ENCODE measurements around the gene RBM4. TPM values are rescaled to one million over a fixed set of nuclear protein-coding genes. Genes with fewer than 3 reads are reported as not detected.
"Not testable (repeated sequence)": the region's sequence is repeated elsewhere in the genome, so short reads cannot be mapped to it uniquely, and the experiment has no call there.

The RBM4 gene
- total RNA-seq, 2 donors from 2014 or later = 61.2 to 84.0 TPM

GRCh38 chr11:66600631-66601233 lies 37.8 kb upstream of the RBM4 start:
- DNase-seq (ENCODE audit: low spot score) (no peak), ATAC-seq (ENCODE audit: insufficient number of reproducible peaks, low FRiP score, low read depth) (no peak)
- Histone ChIP-seq H3K27ac (peak overlapping the region; percentile 43 to 70), H3K9me3 (no peaks in the 10 kb centered on the region), H3K27me3 (replicated peaks; ENCODE audit: insufficient read depth) (no peaks in the 10 kb centered on the region), H3K4me3 (no peak overlapping the region), H3K4me1 (ENCODE audit: control insufficient read depth in 1 of 2, low read depth in 2 of 2) (peaks cover 25 to 40% of the 10 kb centered on the region in 2 donors), H3K36me3 (peaks cover 12% of the 10 kb centered on the region)
- no peak for TF ChIP-seq CTCF (IDR thresholded peaks at IDR 0.05)

- Histone ChIP-seq H3K4me3 (no peak overlapping the region), H3K36me3 (peaks cover 15% of the 10 kb centered on the region), H3K9me3 (no peaks in the 10 kb centered on the region), H3K4me1 (ENCODE audit: control insufficient read depth in 1 of 2, low read depth in 2 of 2) (peaks cover 31 to 56% of the 10 kb centered on the region in 2 donors), H3K27me3 (replicated peaks; ENCODE audit: insufficient read depth) (no peaks in the 10 kb centered on the region), H3K27ac (peak overlapping the region; percentile 43 to 70)
- TF ChIP-seq CTCF (IDR thresholded peaks at IDR 0.05) = no peak
- DNase-seq (ENCODE audit: low spot score) = no peak
- ATAC-seq (ENCODE audit: insufficient number of reproducible peaks, low FRiP score, low read depth) = no peak
Measured at GRCh38 chr11:66603072-66603471, 35.4 kb upstream of the RBM4 start.

- no peak overlapping the region for H3K27ac ChIP-seq
- H3K27me3 ChIP-seq (replicated peaks; ENCODE audit: insufficient read depth) = no peaks in the 10 kb centered on the region
- ATAC-seq (ENCODE audit: insufficient number of reproducible peaks, low FRiP score, low read depth) (no peak), DNase-seq (ENCODE audit: low spot score) (no peak)
- no peak overlapping the region for H3K4me3 ChIP-seq
- H3K4me1 ChIP-seq (ENCODE audit: control insufficient read depth in 1 of 2, low read depth in 2 of 2) = peaks cover 36 to 62% of the 10 kb centered on the region in 2 donors
- TF ChIP-seq CTCF (IDR thresholded peaks at IDR 0.05) = no peak
- no peaks in the 10 kb centered on the region for H3K9me3 ChIP-seq
- peaks cover 15% of the 10 kb centered on the region for H3K36me3 ChIP-seq
Measured at GRCh38 chr11:66604155-66604554, 34.3 kb upstream of the RBM4 start.

- not testable (repeated sequence) for ATAC-seq (ENCODE audit: insufficient number of reproducible peaks, low FRiP score, low read depth); H3K36me3 ChIP-seq; H3K4me3 ChIP-seq
Measured at GRCh38 chr11:66606608-66607007, 31.9 kb upstream of the RBM4 start.

GRCh38 chr11:66607126-66607834 lies 31.2 kb upstream of the RBM4 start:
- Histone ChIP-seq H3K4me3 (peak overlapping the region; percentile 9), H3K27ac (peak overlapping the region; percentile 73 to 84), H3K9me3 (no peaks in the 10 kb centered on the region), H3K27me3 (replicated peaks; ENCODE audit: insufficient read depth) (no peaks in the 10 kb centered on the region), H3K36me3 (peaks cover 9% of the 10 kb centered on the region), H3K4me1 (ENCODE audit: control insufficient read depth in 1 of 2, low read depth in 2 of 2) (peaks cover 18 to 38% of the 10 kb centered on the region in 2 donors)
- no peak for TF ChIP-seq CTCF (IDR thresholded peaks at IDR 0.05)
- DNase-seq (ENCODE audit: low spot score) (peak; percentile 41), ATAC-seq (ENCODE audit: insufficient number of reproducible peaks, low FRiP score, low read depth) (peak; percentile 76)

More at GRCh38 chr11:66606608-66607007, 31.9 kb upstream of the RBM4 start:
- H3K27me3 ChIP-seq (replicated peaks; ENCODE audit: insufficient read depth); H3K9me3 ChIP-seq; DNase-seq (ENCODE audit: low spot score): not testable (repeated sequence)
- H3K4me1 ChIP-seq (ENCODE audit: control insufficient read depth in 1 of 2, low read depth in 2 of 2) = peaks cover 24 to 45% of the 10 kb centered on the region in 2 donors
- peak overlapping the region; percentile 73 to 84 for H3K27ac ChIP-seq

Measured in thoracic aorta (tissue), 2 donors.